22Rv1 (cell line): ENCODE data around the gene MBP.
"Not testable (repeated sequence)": the region's sequence is repeated elsewhere in the genome, so short reads cannot be mapped to it uniquely, and the experiment has no call there.

Source experiments
- H3K27ac ChIP-seq: fragments of 450-650 bp; 2 replicates; pipeline ENCODE4 v1.5.1; 2017
- CTCF ChIP-seq: fragments of 450-650 bp; IDR thresholded peaks from 2 replicates; pipeline ENCODE4 v1.5.1; 2017; ENCODE audit warnings: mild to moderate bottlenecking
- ZFX ChIP-seq: fragments of 450-650 bp; IDR thresholded peaks from 2 replicates; pipeline ENCODE4 v1.6.1; 2017; ENCODE audit warnings: antibody characterized with exemption, borderline replicate concordance

The MBP gene

GRCh38 chr18:77020561-77020960 lies 112.0 kb downstream of the MBP start:
- no peak overlapping the region for H3K27ac ChIP-seq
- TF ChIP-seq ZFX (no peak), CTCF (no peak)

GRCh38 chr18:77019641-77020040 lies 112.9 kb downstream of the MBP start:
- H3K27ac ChIP-seq, result no peak overlapping the region
- no peak for TF ChIP-seq CTCF
- no peak for TF ChIP-seq ZFX

GRCh38 chr18:77018650-77019049 lies 113.9 kb downstream of the MBP start:
- H3K27ac ChIP-seq, result not testable (repeated sequence)

GRCh38 chr18:77017355-77017754 lies 115.2 kb downstream of the MBP start:
- TF ChIP-seq ZFX (no peak), CTCF (no peak)
- H3K27ac ChIP-seq, result no peak overlapping the region

GRCh38 chr18:77016936-77017335 lies 115.6 kb downstream of the MBP start:
- TF ChIP-seq ZFX (no peak), CTCF (no peak)
- no peak overlapping the region for H3K27ac ChIP-seq

- H3K27ac ChIP-seq, result no peak overlapping the region
Observed at GRCh38 chr18:77015771-77016710, 116.5 kb downstream of the MBP start.

GRCh38 chr18:77015169-77015568 lies 117.4 kb downstream of the MBP start:
- no peak overlapping the region for H3K27ac ChIP-seq
- TF ChIP-seq CTCF, result no peak
- no peak for TF ChIP-seq ZFX

More at GRCh38 chr18:77015771-77016710, 116.5 kb downstream of the MBP start:
- TF ChIP-seq ZFX, result no peak
- TF ChIP-seq CTCF, result no peak
